CD14-positive monocyte (primary cell): ENCODE results near the gene SYNE3. TPM values are rescaled to one million over a fixed set of nuclear protein-coding genes. Genes with fewer than 3 reads are reported as not detected.

Source experiments
- DNase-seq, 3 donors: peaks; one replicate each; pipeline ENCODE4 v3.0.0-alpha.2; 2011 to 2022
- H2AFZ ChIP-seq: 2 replicates; pipeline ENCODE4 v1.6.0; 2012; ENCODE audit warnings: mild to moderate bottlenecking, low read depth, low read length, inconsistent platforms; ENCODE audit not compliant: insufficient read depth, poor library complexity, severe bottlenecking
- H3K27ac ChIP-seq, 2 donors: 1 replicate in 1 of 2; 2 replicates in 1 of 2; pipeline ENCODE4 v1.5.1; 2012 to 2013; ENCODE audit warnings: low read length in 2 of 2, control low read depth in 1 of 2, inconsistent platforms in 1 of 2, low read depth in 1 of 2, mild to moderate bottlenecking in 1 of 2
- H3K27me3 ChIP-seq, 2 donors: one replicate each; pipeline versions ENCODE4 v1.6.0 to v1.6.1; 2011 to 2013; ENCODE audit warnings: low read length in 2 of 2; ENCODE audit not compliant: control insufficient read depth in 2 of 2, insufficient read depth in 2 of 2
- H3K36me3 ChIP-seq, 2 donors: replicated peaks in 1 of 2; 1 replicate in 1 of 2; 2 replicates in 1 of 2; pipeline versions ENCODE4 v1.5.1 to v1.6.1; 2012 to 2013; ENCODE audit warnings: low read length in 2 of 2, control low read depth in 1 of 2, inconsistent platforms in 1 of 2, mild to moderate bottlenecking in 1 of 2; ENCODE audit not compliant: insufficient read depth in 2 of 2, control insufficient read depth in 1 of 2
- H3K4me1 ChIP-seq, 2 donors: 1 replicate in 1 of 2; 2 replicates in 1 of 2; pipeline versions ENCODE4 v1.5.1 to v1.6.1; 2012 to 2013; ENCODE audit warnings: low read length in 2 of 2, control low read depth in 1 of 2, inconsistent platforms in 1 of 2, mild to moderate bottlenecking in 1 of 2, moderate library complexity in 1 of 2; ENCODE audit not compliant: insufficient read depth in 2 of 2, control insufficient read depth in 1 of 2
- H3K4me2 ChIP-seq: replicated peaks from 2 replicates; pipeline ENCODE3; 2012; ENCODE audit warnings: low read length, moderate library complexity, mild to moderate bottlenecking; ENCODE audit not compliant: poor library complexity, severe bottlenecking; ENCODE audit errors: extremely low read depth
- H3K4me3 ChIP-seq, 3 experiments: fragments of 200-600 bp in 1 of 3; sonication (generic) in 1 of 3; replicated peaks in 1 of 3; 1 replicate in 2 of 3; 2 replicates in 1 of 3; pipeline ENCODE4 v1.5.1; 2011 to 2013; ENCODE audit warnings: low read length in 3 of 3, mild to moderate bottlenecking in 3 of 3, control low read depth in 2 of 3, low read depth in 2 of 3, inconsistent platforms in 1 of 3, moderate library complexity in 1 of 3
- H3K79me2 ChIP-seq: 2 replicates; pipeline ENCODE4 v1.6.0; 2012; ENCODE audit warnings: mild to moderate bottlenecking, control low read depth, inconsistent platforms, low read length, moderate library complexity; ENCODE audit not compliant: insufficient read depth
- H3K9ac ChIP-seq: 2 replicates; pipeline ENCODE4 v1.6.0; 2017; ENCODE audit warnings: low read length, mild to moderate bottlenecking; ENCODE audit not compliant: insufficient read depth, poor library complexity, severe bottlenecking
- H3K9me3 ChIP-seq, 2 donors: replicated peaks in 1 of 2; 1 replicate in 1 of 2; 2 replicates in 1 of 2; pipeline versions ENCODE4 v1.5.1 to v1.6.1; 2012 to 2013; ENCODE audit warnings: low read length in 2 of 2, control low read depth in 1 of 2; ENCODE audit not compliant: control insufficient read depth in 1 of 2, insufficient read depth in 1 of 2
- H4K20me1 ChIP-seq: 2 replicates; pipeline ENCODE4 v1.6.0; 2012; ENCODE audit warnings: mild to moderate bottlenecking, low read length, control low read depth, moderate library complexity; ENCODE audit not compliant: insufficient read depth
- H3K27ac Mint-ChIP-seq, 7 donors: one replicate each; pipeline ENCODE4 v1.8.0; 2020; ENCODE audit warnings: mild to moderate bottlenecking in 7 of 7, mixed read lengths in 7 of 7, moderate library complexity in 6 of 7, inconsistent platforms in 2 of 7
- H3K27me3 Mint-ChIP-seq, 3 donors: one replicate each; pipeline ENCODE4 v1.8.0; 2021 to 2022; ENCODE audit warnings: low read depth in 3 of 3, mild to moderate bottlenecking in 3 of 3, mixed read lengths in 3 of 3, moderate library complexity in 3 of 3, inconsistent platforms in 1 of 3
- H3K36me3 Mint-ChIP-seq, 2 donors: one replicate each; pipeline ENCODE4 v1.8.0; 2020; ENCODE audit warnings: mixed read lengths in 2 of 2, inconsistent platforms in 1 of 2, mild to moderate bottlenecking in 1 of 2
- H3K4me1 Mint-ChIP-seq: one replicate; pipeline ENCODE4 v1.8.0; 2020; ENCODE audit warnings: mild to moderate bottlenecking, mixed read lengths
- H3K4me3 Mint-ChIP-seq, 2 donors: one replicate each; pipeline ENCODE4 v1.8.0; 2020; ENCODE audit warnings: mild to moderate bottlenecking in 2 of 2, mixed read lengths in 2 of 2, moderate library complexity in 1 of 2
- H3K9me3 Mint-ChIP-seq, 7 donors: one replicate each; pipeline ENCODE4 v1.8.0; 2020 to 2022; ENCODE audit warnings: mixed read lengths in 7 of 7, mild to moderate bottlenecking in 6 of 7, moderate library complexity in 6 of 7, inconsistent platforms in 2 of 7
- WGBS: methylation state at CpG from one replicate; pipeline ENCODE4 v1.1.5; 2013; ENCODE audit warnings: missing lambda C conversion rate; ENCODE audit not compliant: insufficient coverage; 5-methylcytosine and 5-hydroxymethylcytosine counted together
- intact Hi-C, 2 donors: fragments of 100-400 bp; cut with micrococcal nuclease; formaldehyde crosslinking; loops; one replicate each; pipeline versions ENCODE4 v1.15.0 to v1.15.1; 2023
- polyA plus RNA-seq, 3 donors: library from polyadenylated mRNA; depleted of rRNA in 1 of 3; unstranded in 2 of 3; stranded (reverse) in 1 of 3; fragments of 300-500 nt in 2 of 3; fragments of >200 nt in 1 of 3; fragmentation: Illumina TruSeq in 2 of 3; gene quantifications; 1 replicate in 2 of 3; 2 replicates in 1 of 3; pipeline ENCODE4 v1.2.3, GENCODE V29; 2012 to 2021
- TF ChIP-seq, protein P1 (sequence below): fragments of 200-600 bp; IDR thresholded peaks from one replicate; pipeline ENCODE4 v1.8.0; 2022; ENCODE audit warnings: antibody characterized with exemption, mild to moderate bottlenecking

SYNE3 gene
- polyA plus RNA-seq, 3 donors = 2.6 to 26.1 (median 3.5) TPM

DNA sequence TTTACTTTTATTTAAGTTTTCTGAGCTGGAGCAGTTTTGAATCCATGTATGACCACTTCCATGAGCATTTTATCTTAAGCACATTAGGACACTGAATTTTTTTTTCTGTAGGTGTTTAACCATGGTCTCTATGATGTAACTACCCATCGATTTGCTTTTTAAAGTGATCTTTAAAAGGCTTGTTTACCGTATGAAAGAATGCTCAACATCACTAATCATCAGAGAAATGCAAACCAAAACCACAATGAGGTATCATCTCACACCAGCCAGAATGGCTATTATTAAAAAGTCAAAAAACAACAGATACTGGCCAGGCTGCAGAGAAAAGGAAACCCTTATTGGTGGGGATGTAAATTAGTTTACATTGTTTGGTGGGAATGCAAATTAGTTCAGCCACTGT is 41.4 kb upstream of the SYNE3 start:
- H3K9me3 Mint-ChIP-seq = peaks cover 0 to 1% (median 0%) of the 10 kb centered on the region in 7 donors
- no peaks in the 10 kb centered on the region for H3K36me3 Mint-ChIP-seq
- TF ChIP-seq, protein P1, sequence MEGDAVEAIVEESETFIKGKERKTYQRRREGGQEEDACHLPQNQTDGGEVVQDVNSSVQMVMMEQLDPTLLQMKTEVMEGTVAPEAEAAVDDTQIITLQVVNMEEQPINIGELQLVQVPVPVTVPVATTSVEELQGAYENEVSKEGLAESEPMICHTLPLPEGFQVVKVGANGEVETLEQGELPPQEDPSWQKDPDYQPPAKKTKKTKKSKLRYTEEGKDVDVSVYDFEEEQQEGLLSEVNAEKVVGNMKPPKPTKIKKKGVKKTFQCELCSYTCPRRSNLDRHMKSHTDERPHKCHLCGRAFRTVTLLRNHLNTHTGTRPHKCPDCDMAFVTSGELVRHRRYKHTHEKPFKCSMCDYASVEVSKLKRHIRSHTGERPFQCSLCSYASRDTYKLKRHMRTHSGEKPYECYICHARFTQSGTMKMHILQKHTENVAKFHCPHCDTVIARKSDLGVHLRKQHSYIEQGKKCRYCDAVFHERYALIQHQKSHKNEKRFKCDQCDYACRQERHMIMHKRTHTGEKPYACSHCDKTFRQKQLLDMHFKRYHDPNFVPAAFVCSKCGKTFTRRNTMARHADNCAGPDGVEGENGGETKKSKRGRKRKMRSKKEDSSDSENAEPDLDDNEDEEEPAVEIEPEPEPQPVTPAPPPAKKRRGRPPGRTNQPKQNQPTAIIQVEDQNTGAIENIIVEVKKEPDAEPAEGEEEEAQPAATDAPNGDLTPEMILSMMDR = no peak
- H2AFZ ChIP-seq = no peak overlapping the region
- peaks cover 4% of the 10 kb centered on the region for H3K4me1 Mint-ChIP-seq
- WGBS = no CpG with 5 or more reads among the region's 2 CpGs
- intact Hi-C loops = no loop called here
- H3K27ac Mint-ChIP-seq = no peak overlapping the region
- no peak overlapping the region for H3K9ac ChIP-seq
- H3K4me3 ChIP-seq = no peak overlapping the region
- peaks cover 7 to 11% (median 11%) of the 10 kb centered on the region in 3 donors for H3K27me3 Mint-ChIP-seq
- H3K79me2 ChIP-seq = no peaks in the 10 kb centered on the region
- no peaks in the 10 kb centered on the region for H3K36me3 ChIP-seq
- H3K9me3 ChIP-seq = no peaks in the 10 kb centered on the region
- H3K27ac ChIP-seq = no peak overlapping the region
- H3K27me3 ChIP-seq = no peaks in the 10 kb centered on the region
- H3K4me3 Mint-ChIP-seq = no peak overlapping the region
- no peaks in the 10 kb centered on the region for H4K20me1 ChIP-seq
- H3K4me2 ChIP-seq = no peak overlapping the region
- H3K4me1 ChIP-seq = no peaks in the 10 kb centered on the region
- no peak for DNase-seq

DNA sequence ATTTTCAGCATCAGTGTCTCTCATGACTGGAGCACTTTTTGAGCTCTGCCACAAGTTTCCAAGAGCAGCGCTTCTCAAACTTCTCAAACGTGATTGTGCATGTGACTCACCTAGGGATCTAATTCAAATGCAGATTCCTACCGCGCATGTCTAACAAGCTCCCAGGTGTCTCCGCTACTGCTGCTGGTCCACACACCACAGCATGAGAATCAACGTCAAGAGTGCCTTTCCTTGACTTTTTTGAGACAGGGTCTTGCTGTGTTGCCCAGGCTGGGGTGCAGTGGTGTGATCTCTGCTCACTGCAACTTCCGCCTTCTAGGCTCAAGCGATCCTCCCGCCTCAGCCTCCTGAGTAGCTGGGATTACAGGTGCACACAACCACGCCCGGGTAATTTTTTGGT is 40.8 kb upstream of the SYNE3 start:
- H3K36me3 Mint-ChIP-seq = no peaks in the 10 kb centered on the region
- H3K9ac ChIP-seq = no peak overlapping the region
- no peak overlapping the region for H3K4me3 Mint-ChIP-seq
- intact Hi-C loops = no loop called here
- H3K4me1 Mint-ChIP-seq = peaks cover 4% of the 10 kb centered on the region
- H3K27me3 Mint-ChIP-seq = peaks cover 7 to 11% (median 8%) of the 10 kb centered on the region in 3 donors
- no peaks in the 10 kb centered on the region for H3K4me1 ChIP-seq
- no peak overlapping the region for H3K27ac Mint-ChIP-seq
- H3K27me3 ChIP-seq = no peaks in the 10 kb centered on the region
- no peaks in the 10 kb centered on the region for H3K9me3 ChIP-seq
- no peaks in the 10 kb centered on the region for H3K79me2 ChIP-seq
- DNase-seq = no peak
- H3K27ac ChIP-seq = no peak overlapping the region
- H3K4me3 ChIP-seq = no peak overlapping the region
- no peak overlapping the region for H2AFZ ChIP-seq
- no peak overlapping the region for H3K4me2 ChIP-seq
- TF ChIP-seq, protein P1 = no peak
- H3K36me3 ChIP-seq = no peaks in the 10 kb centered on the region
- no peaks in the 10 kb centered on the region for H4K20me1 ChIP-seq
- WGBS = 88% methylated on average over 7 of the region's 11 CpGs
- peaks cover 0 to 1% (median 0%) of the 10 kb centered on the region in 7 donors for H3K9me3 Mint-ChIP-seq
